NB4 (cell line): ENCODE data around the gene GPR68.

ENCODE experiments used
- DNase-seq: peaks from one replicate; pipeline ENCODE4 v3.0.0; 2010; ENCODE audit warnings: low read depth
- H3K4me3 ChIP-seq: one replicate; pipeline ENCODE4 v1.5.1; 2011; ENCODE audit warnings: mild to moderate bottlenecking, low read depth, low read length, moderate library complexity
- CTCF ChIP-seq: IDR thresholded peaks from one replicate; pipeline ENCODE4 v1.5.1; 2012; ENCODE audit warnings: low read depth, low read length
- MAX ChIP-seq: IDR thresholded peaks from 2 replicates; pipeline ENCODE4 v1.6.1; 2011; ENCODE audit warnings: low read depth, low read length
- MYC ChIP-seq: IDR thresholded peaks from 2 replicates; pipeline ENCODE4 v1.6.1; 2011; ENCODE audit warnings: low read depth, low read length
- POLR2A ChIP-seq: IDR thresholded peaks from 2 replicates; pipeline ENCODE4 v1.6.1; 2011; ENCODE audit warnings: mild to moderate bottlenecking; ENCODE audit not compliant: insufficient read length; ENCODE audit errors: extremely low read depth

The GPR68 gene

GRCh38 chr14:91254461-91254860 lies 10.0 kb upstream of the GPR68 start:
- no peak overlapping the region for H3K4me3 ChIP-seq
- TF ChIP-seq POLR2A, result no peak
- no peak for TF ChIP-seq CTCF
- TF ChIP-seq MYC, result no peak
- no peak for TF ChIP-seq MAX
- peak; percentile 71 for DNase-seq

- TF ChIP-seq MYC (no peak), CTCF (no peak), POLR2A (no peak), MAX (no peak)
- peak overlapping the region; percentile 18 for H3K4me3 ChIP-seq
- DNase-seq, result peak; percentile 49
These were observed 9.4 kb upstream of the GPR68 start for GRCh38 chr14:91253795-91254323.

GRCh38 chr14:91252871-91253794 lies 8.6 kb upstream of the GPR68 start:
- H3K4me3 ChIP-seq, result peak overlapping the region; percentile 37
- DNase-seq, result peak; percentile 52
- TF ChIP-seq POLR2A, result no peak
- TF ChIP-seq MYC, result no peak
- TF ChIP-seq CTCF, result no peak
- TF ChIP-seq MAX, result no peak

- TF ChIP-seq POLR2A, result no peak
- no peak for TF ChIP-seq MYC
- no peak for TF ChIP-seq CTCF
- TF ChIP-seq MAX, result no peak
- DNase-seq, result no peak
- no peak overlapping the region for H3K4me3 ChIP-seq
These were observed 6.4 kb upstream of the GPR68 start for GRCh38 chr14:91250912-91251311.

- TF ChIP-seq CTCF (no peak), MAX (peak; percentile 29; the same call in 1 of the 2 replicates)
- H3K4me3 ChIP-seq, result peak overlapping the region; percentile 22
- DNase-seq, result peak; percentile 91
These were observed 5.5 kb upstream of the GPR68 start for GRCh38 chr14:91249841-91250616.
